CD4-positive, CD25-positive, alpha-beta regulatory T cell (primary cell): Measurements from ENCODE around the gene COL19A1. TPM values are rescaled to one million over a fixed set of nuclear protein-coding genes. Genes with fewer than 3 reads are reported as not detected.

Experiments
- ATAC-seq, 2 donors: fragments of 150-1000 bp; cut with Tn5 transposase; one replicate each; pipeline ENCODE4 v1.10.0; 2021; ENCODE audit warnings: low read depth in 2 of 2, moderate number of reproducible peaks in 2 of 2, moderate library complexity in 1 of 2
- DNase-seq, 3 donors: peaks; one replicate each; pipeline versions ENCODE4 v3.0.0 to v3.0.0-alpha.2; 2012 to 2022; ENCODE audit warnings: mixed read lengths in 1 of 3
- H3K27ac ChIP-seq: one replicate; pipeline ENCODE4 v1.7.0; 2013; ENCODE audit warnings: mild to moderate bottlenecking, low read length; ENCODE audit not compliant: insufficient read depth, poor library complexity, severe bottlenecking
- H3K27me3 ChIP-seq: one replicate; pipeline ENCODE4 v1.7.0; 2013; ENCODE audit warnings: low read length; ENCODE audit not compliant: control insufficient read depth, insufficient read depth
- H3K36me3 ChIP-seq: one replicate; pipeline ENCODE4 v1.7.0; 2013; ENCODE audit warnings: mild to moderate bottlenecking, low read length, moderate library complexity; ENCODE audit not compliant: control insufficient read depth, insufficient read depth
- H3K4me1 ChIP-seq: 2 replicates; pipeline ENCODE4 v1.7.0; 2013; ENCODE audit warnings: mild to moderate bottlenecking, low read length; ENCODE audit not compliant: insufficient read depth, control insufficient read depth, poor library complexity, severe bottlenecking
- H3K4me3 ChIP-seq: one replicate; pipeline ENCODE4 v1.7.0; 2013; ENCODE audit warnings: low read depth, mild to moderate bottlenecking, low read length, moderate library complexity
- H3K9me3 ChIP-seq, 2 experiments: 1 replicate in 1 of 2; 2 replicates in 1 of 2; pipeline ENCODE4 v1.7.0; 2013; ENCODE audit warnings: low read length in 2 of 2, mild to moderate bottlenecking in 1 of 2, moderate library complexity in 1 of 2; ENCODE audit not compliant: control insufficient read depth in 2 of 2
- H3K27ac Mint-ChIP-seq, 3 donors: one replicate each; pipeline ENCODE4 v1.8.0; 2020 to 2022; ENCODE audit warnings: mild to moderate bottlenecking in 3 of 3, mixed read lengths in 3 of 3, moderate library complexity in 2 of 3
- H3K27me3 Mint-ChIP-seq: one replicate; pipeline ENCODE4 v1.8.0; 2022; ENCODE audit warnings: mild to moderate bottlenecking, mixed read lengths
- H3K36me3 Mint-ChIP-seq: one replicate; pipeline ENCODE4 v1.8.0; 2020; ENCODE audit warnings: mixed read lengths
- H3K4me1 Mint-ChIP-seq, 4 donors: one replicate each; pipeline ENCODE4 v1.8.0; 2020 to 2022; ENCODE audit warnings: mixed read lengths in 4 of 4, mild to moderate bottlenecking in 1 of 4
- H3K4me3 Mint-ChIP-seq, 4 donors: one replicate each; pipeline ENCODE4 v1.8.0; 2020 to 2022; ENCODE audit warnings: mild to moderate bottlenecking in 4 of 4, mixed read lengths in 4 of 4, moderate library complexity in 3 of 4
- H3K9me3 Mint-ChIP-seq, 7 donors: one replicate each; pipeline ENCODE4 v1.8.0; 2020 to 2022; ENCODE audit warnings: mixed read lengths in 7 of 7, mild to moderate bottlenecking in 3 of 7, moderate library complexity in 2 of 7
- polyA plus RNA-seq, 4 donors: library from polyadenylated mRNA; unstranded; fragments of 300-500 nt; fragmentation: Illumina TruSeq; gene quantifications; one replicate each; pipeline ENCODE4 v1.2.3, GENCODE V29; 2021
- total RNA-seq: library from RNA; stranded (reverse); gene quantifications from one replicate; pipeline ENCODE4 v1.2.3, GENCODE V29; 2022

The COL19A1 gene
- total and polyA plus RNA-seq, 5 donors from 2014 or later: 0.17 TPM; not detected in 4

- no peak overlapping the region for H3K27ac ChIP-seq
- no peak overlapping the region for H3K27ac Mint-ChIP-seq
- no peaks in the 10 kb centered on the region for H3K9me3 ChIP-seq
- no peaks in the 10 kb centered on the region for H3K36me3 Mint-ChIP-seq
- H3K27me3 Mint-ChIP-seq: peaks cover 4% of the 10 kb centered on the region
- H3K36me3 ChIP-seq: no peaks in the 10 kb centered on the region
- no peaks in the 10 kb centered on the region for H3K27me3 ChIP-seq
- peaks cover 0 to 2% (median 0%) of the 10 kb centered on the region in 7 donors for H3K9me3 Mint-ChIP-seq
- ATAC-seq (no peak), DNase-seq (no peak)
- no peaks in the 10 kb centered on the region for H3K4me1 ChIP-seq
- no peak overlapping the region for H3K4me3 ChIP-seq
- H3K4me3 Mint-ChIP-seq: no peak overlapping the region
- H3K4me1 Mint-ChIP-seq: no peaks in the 10 kb centered on the region
These were observed 342.0 kb downstream of the COL19A1 start for GRCh38 chr6:70208235-70208790.

- Mint-ChIP-seq H3K27me3 (peaks cover 1% of the 10 kb centered on the region), H3K9me3 (peaks cover 0 to 2% (median 0%) of the 10 kb centered on the region in 7 donors), H3K4me1 (no peaks in the 10 kb centered on the region), H3K36me3 (no peaks in the 10 kb centered on the region), H3K4me3 (no peak overlapping the region), H3K27ac (no peak overlapping the region)
- no peak for ATAC-seq
- Histone ChIP-seq H3K36me3 (no peaks in the 10 kb centered on the region), H3K27ac (no peak overlapping the region), H3K4me3 (no peak overlapping the region), H3K4me1 (no peaks in the 10 kb centered on the region), H3K27me3 (peaks cover 2% of the 10 kb centered on the region), H3K9me3 (no peaks in the 10 kb centered on the region)
- peak in 1 of 3 donors; percentile 3 for DNase-seq
These were observed 344.1 kb downstream of the COL19A1 start for GRCh38 chr6:70210462-70210861.

GRCh38 chr6:70215460-70216108 lies 349.2 kb downstream of the COL19A1 start:
- H3K27ac Mint-ChIP-seq: no peak overlapping the region
- DNase-seq (no peak), ATAC-seq (no peak)
- peaks cover 2% of the 10 kb centered on the region for H3K27me3 ChIP-seq
- no peaks in the 10 kb centered on the region for H3K4me1 Mint-ChIP-seq
- no peaks in the 10 kb centered on the region for H3K4me1 ChIP-seq
- H3K36me3 Mint-ChIP-seq: no peaks in the 10 kb centered on the region
- H3K4me3 ChIP-seq: no peak overlapping the region
- no peaks in the 10 kb centered on the region for H3K27me3 Mint-ChIP-seq
- H3K9me3 Mint-ChIP-seq: peaks cover 0 to 2% (median 0%) of the 10 kb centered on the region in 7 donors
- H3K36me3 ChIP-seq: no peaks in the 10 kb centered on the region
- H3K27ac ChIP-seq: no peak overlapping the region
- no peak overlapping the region for H3K4me3 Mint-ChIP-seq
- no peaks in the 10 kb centered on the region for H3K9me3 ChIP-seq

GRCh38 chr6:70216767-70217166 lies 350.4 kb downstream of the COL19A1 start:
- no peak overlapping the region for H3K27ac Mint-ChIP-seq
- H3K27me3 Mint-ChIP-seq: no peaks in the 10 kb centered on the region
- ATAC-seq (no peak), DNase-seq (no peak)
- Histone ChIP-seq H3K27me3 (peaks cover 2% of the 10 kb centered on the region), H3K4me1 (no peaks in the 10 kb centered on the region), H3K27ac (no peak overlapping the region), H3K4me3 (no peak overlapping the region), H3K36me3 (no peaks in the 10 kb centered on the region), H3K9me3 (no peaks in the 10 kb centered on the region)
- no peak overlapping the region for H3K4me3 Mint-ChIP-seq
- H3K4me1 Mint-ChIP-seq: no peaks in the 10 kb centered on the region
- H3K9me3 Mint-ChIP-seq: peaks cover 0 to under 1% (median 0%) of the 10 kb centered on the region in 7 donors
- no peaks in the 10 kb centered on the region for H3K36me3 Mint-ChIP-seq

- Mint-ChIP-seq H3K27me3 (peaks cover 5% of the 10 kb centered on the region), H3K9me3 (peaks cover 0 to 1% (median 0%) of the 10 kb centered on the region in 7 donors), H3K36me3 (no peaks in the 10 kb centered on the region), H3K27ac (no peak overlapping the region), H3K4me1 (no peaks in the 10 kb centered on the region), H3K4me3 (no peak overlapping the region)
- Histone ChIP-seq H3K9me3 (no peaks in the 10 kb centered on the region), H3K4me3 (no peak overlapping the region), H3K27ac (no peak overlapping the region), H3K27me3 (no peaks in the 10 kb centered on the region), H3K4me1 (no peaks in the 10 kb centered on the region), H3K36me3 (no peaks in the 10 kb centered on the region)
- DNase-seq (no peak), ATAC-seq (no peak)
These were observed 353.7 kb downstream of the COL19A1 start for GRCh38 chr6:70219943-70220613.

- Mint-ChIP-seq H3K4me3 (no peak overlapping the region), H3K4me1 (no peaks in the 10 kb centered on the region), H3K27me3 (peaks cover 5% of the 10 kb centered on the region), H3K27ac (no peak overlapping the region), H3K9me3 (peaks cover 0 to 1% (median 0%) of the 10 kb centered on the region in 7 donors), H3K36me3 (no peaks in the 10 kb centered on the region)
- DNase-seq: peak in 2 of 3 donors; percentile 12 to 14
- H3K4me3 ChIP-seq: no peak overlapping the region
- no peak overlapping the region for H3K27ac ChIP-seq
- no peak for ATAC-seq
- no peaks in the 10 kb centered on the region for H3K36me3 ChIP-seq
- H3K27me3 ChIP-seq: no peaks in the 10 kb centered on the region
- H3K4me1 ChIP-seq: no peaks in the 10 kb centered on the region
- H3K9me3 ChIP-seq: no peaks in the 10 kb centered on the region
These were observed 354.8 kb downstream of the COL19A1 start for GRCh38 chr6:70221025-70221714.

GRCh38 chr6:70221715-70222438 lies 355.5 kb downstream of the COL19A1 start:
- H3K36me3 ChIP-seq: no peaks in the 10 kb centered on the region
- no peak overlapping the region for H3K4me3 ChIP-seq
- no peaks in the 10 kb centered on the region for H3K27me3 ChIP-seq
- Mint-ChIP-seq H3K4me1 (no peaks in the 10 kb centered on the region), H3K9me3 (peaks cover 0 to 1% (median 0%) of the 10 kb centered on the region in 7 donors), H3K4me3 (no peak overlapping the region), H3K27ac (no peak overlapping the region), H3K27me3 (peaks cover 5% of the 10 kb centered on the region), H3K36me3 (no peaks in the 10 kb centered on the region)
- ATAC-seq (no peak), DNase-seq (no peak)
- no peaks in the 10 kb centered on the region for H3K4me1 ChIP-seq
- no peaks in the 10 kb centered on the region for H3K9me3 ChIP-seq
- no peak overlapping the region for H3K27ac ChIP-seq
